ENCODE results near the gene HOXB1. TPM values are rescaled to one million over a fixed set of nuclear protein-coding genes. Genes with fewer than 3 reads are reported as not detected.

Gene HOXB1
- total RNA-seq, 1 donor from 2014 or later, result not detected

GRCh38 chr17:48499735-48500434 lies 30.9 kb downstream of the HOXB1 start:
- DNase-seq (ENCODE audit: extremely low spot score, unreplicated experiment), result no peak
- Mint-ChIP-seq H3K27ac (ENCODE audit: unreplicated experiment) (no peak overlapping the region), H3K4me3 (ENCODE audit: unreplicated experiment) (no peak overlapping the region), H3K9me3 (ENCODE audit: unreplicated experiment) (no peaks in the 10 kb centered on the region), H3K36me3 (ENCODE audit: unreplicated experiment) (no peaks in the 10 kb centered on the region), H3K27me3 (ENCODE audit: unreplicated experiment) (peaks cover 45% of the 10 kb centered on the region), H3K4me1 (ENCODE audit: unreplicated experiment) (no peaks in the 10 kb centered on the region)
- TF ChIP-seq CTCF (IDR thresholded peaks at IDR 0.05), result no peak

- H3K4me1 Mint-ChIP-seq (ENCODE audit: unreplicated experiment), result no peaks in the 10 kb centered on the region
- no peak overlapping the region for H3K27ac Mint-ChIP-seq (ENCODE audit: unreplicated experiment)
- H3K36me3 Mint-ChIP-seq (ENCODE audit: unreplicated experiment), result no peaks in the 10 kb centered on the region
- peaks cover 42% of the 10 kb centered on the region for H3K27me3 Mint-ChIP-seq (ENCODE audit: unreplicated experiment)
- no peak for TF ChIP-seq CTCF (IDR thresholded peaks at IDR 0.05)
- DNase-seq (ENCODE audit: extremely low spot score, unreplicated experiment), result no peak
- no peak overlapping the region for H3K4me3 Mint-ChIP-seq (ENCODE audit: unreplicated experiment)
- no peaks in the 10 kb centered on the region for H3K9me3 Mint-ChIP-seq (ENCODE audit: unreplicated experiment)
Observed at GRCh38 chr17:48499248-48499647, 31.6 kb downstream of the HOXB1 start.

GRCh38 chr17:48498164-48498850 lies 32.5 kb downstream of the HOXB1 start:
- Mint-ChIP-seq H3K27me3 (ENCODE audit: unreplicated experiment) (peaks cover 37% of the 10 kb centered on the region), H3K9me3 (ENCODE audit: unreplicated experiment) (no peaks in the 10 kb centered on the region), H3K4me3 (ENCODE audit: unreplicated experiment) (no peak overlapping the region), H3K4me1 (ENCODE audit: unreplicated experiment) (no peaks in the 10 kb centered on the region), H3K36me3 (ENCODE audit: unreplicated experiment) (no peaks in the 10 kb centered on the region), H3K27ac (ENCODE audit: unreplicated experiment) (no peak overlapping the region)
- TF ChIP-seq CTCF (IDR thresholded peaks at IDR 0.05), result no peak
- no peak for DNase-seq (ENCODE audit: extremely low spot score, unreplicated experiment)

GRCh38 chr17:48497103-48497502 lies 33.7 kb downstream of the HOXB1 start:
- H3K9me3 Mint-ChIP-seq (ENCODE audit: unreplicated experiment), result no peaks in the 10 kb centered on the region

More at GRCh38 chr17:48497103-48497502, 33.7 kb downstream of the HOXB1 start:
- H3K4me1 Mint-ChIP-seq (ENCODE audit: unreplicated experiment), result no peaks in the 10 kb centered on the region
- H3K4me3 Mint-ChIP-seq (ENCODE audit: unreplicated experiment), result no peak overlapping the region
- no peaks in the 10 kb centered on the region for H3K36me3 Mint-ChIP-seq (ENCODE audit: unreplicated experiment)
- no peak for DNase-seq (ENCODE audit: extremely low spot score, unreplicated experiment)
- no peak overlapping the region for H3K27ac Mint-ChIP-seq (ENCODE audit: unreplicated experiment)
- H3K27me3 Mint-ChIP-seq (ENCODE audit: unreplicated experiment), result peaks cover 28% of the 10 kb centered on the region
- no peak for TF ChIP-seq CTCF (IDR thresholded peaks at IDR 0.05)

All from osteocyte (in vitro differentiated cells).